Measurements from ENCODE around the gene MAFG. TPM values are rescaled to one million over a fixed set of nuclear protein-coding genes. Genes with fewer than 3 reads are reported as not detected.

MAFG gene
- total and polyA plus RNA-seq, 2 of the 13 experiments (the other 11 are each of a cell fraction or from before 2014, with no cell fraction given): 14.5 to 20.0 TPM

DNA sequence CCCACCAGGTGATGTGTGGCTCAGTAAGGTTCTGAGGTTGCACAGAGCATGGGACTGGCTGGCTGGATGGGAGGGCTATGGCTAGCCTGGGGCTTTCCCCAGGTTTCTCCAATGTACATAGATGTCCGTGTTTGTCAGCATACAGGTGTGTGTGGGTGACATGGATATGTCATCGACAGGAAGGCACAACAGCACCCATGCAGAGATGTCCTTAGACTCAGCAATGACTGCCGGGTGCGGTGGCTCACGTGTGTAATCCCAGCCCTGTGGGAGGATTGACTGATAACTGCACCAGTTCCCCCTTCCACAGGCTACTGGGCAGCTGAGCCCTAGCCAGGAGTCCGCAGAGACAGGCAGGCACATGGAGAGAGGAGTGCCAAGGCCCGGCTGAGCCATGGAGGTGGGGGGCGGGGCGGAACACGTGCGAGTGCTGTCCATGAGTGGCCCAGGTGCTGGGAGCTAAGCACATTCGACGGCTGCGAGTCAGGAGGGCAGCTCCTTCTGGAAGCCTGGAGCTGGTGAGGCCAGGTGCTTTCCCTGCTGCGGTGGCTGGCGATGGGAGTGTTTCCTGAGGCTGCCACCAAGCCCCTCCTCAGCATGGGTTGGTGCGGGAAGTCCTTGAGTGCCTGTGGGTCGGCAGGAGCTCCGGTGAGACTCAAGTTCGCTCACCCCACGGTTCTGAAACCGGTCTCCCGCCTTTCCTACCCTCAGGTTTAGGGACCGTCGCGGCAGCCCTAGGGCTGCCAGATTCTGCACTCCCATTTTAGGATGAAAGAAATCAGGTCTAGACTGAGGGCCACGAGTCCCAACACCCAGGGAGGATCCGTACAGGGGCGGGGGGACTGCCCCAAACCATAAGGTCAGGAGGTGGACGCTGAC is 49.0 kb upstream of the MAFG start (continued):
- TF ChIP-seq ZBTB7A (CRISPR knock-in tag; IDR thresholded peaks at IDR 0.05) (peak; percentile 82), TFE3 (CRISPR knock-in tag; IDR thresholded peaks at IDR 0.05) (peak; percentile 36), ZNF296 (CRISPR knock-in tag; conservative IDR thresholded peaks at IDR 0.05) (no peak; the same call in 1 of the 2 replicates), PLRG1 (conservative IDR thresholded peaks at IDR 0.05) (no peak), KDM5B (CRISPR knock-in tag; IDR thresholded peaks at IDR 0.05; ENCODE audit: borderline replicate concordance) (peak; percentile 11; the same call in 1 of the 2 replicates), HNF4G (IDR thresholded peaks at IDR 0.05; ENCODE audit: borderline replicate concordance, low read depth, low read length) (no peak), HNF4G (CRISPR knock-in tag; IDR thresholded peaks at IDR 0.05; ENCODE audit: borderline replicate concordance, low read depth) (no peak; the same call in 1 of the 2 replicates), SCMH1 (CRISPR knock-in tag; IDR thresholded peaks at IDR 0.05; ENCODE audit: borderline replicate concordance) (no peak), AHR (CRISPR knock-in tag; IDR thresholded peaks at IDR 0.05) (no peak; the same call in 1 of the 2 replicates), CAMTA2 (CRISPR knock-in tag; IDR thresholded peaks at IDR 0.05; ENCODE audit: borderline replicate concordance) (no peak), SNAPC4 (CRISPR knock-in tag; IDR thresholded peaks at IDR 0.05) (0 out of 2 replicates have a peak, but pooled peaks have one; percentile 17), ZNF781 (CRISPR knock-in tag; IDR thresholded peaks at IDR 0.05; ENCODE audit: borderline replicate concordance, not compliant biosample characterization) (no peak), ZNF629 (CRISPR knock-in tag; conservative IDR thresholded peaks at IDR 0.05) (no peak; the same call in 1 of the 2 replicates), ZNF672 (CRISPR knock-in tag; IDR thresholded peaks at IDR 0.05) (no peak), ZNF30 (CRISPR knock-in tag; IDR thresholded peaks at IDR 0.05) (peak; percentile 89; the same call in 1 of the 2 replicates), PPARG (CRISPR knock-in tag; conservative IDR thresholded peaks at IDR 0.05) (no peak), TIGD3 (CRISPR knock-in tag; IDR thresholded peaks at IDR 0.05; ENCODE audit: borderline replicate concordance) (no peak), SMAD1 (CRISPR knock-in tag; IDR thresholded peaks at IDR 0.05; ENCODE audit: borderline replicate concordance, low read depth) (no peak)
- TF ChIP-seq, protein P1, sequence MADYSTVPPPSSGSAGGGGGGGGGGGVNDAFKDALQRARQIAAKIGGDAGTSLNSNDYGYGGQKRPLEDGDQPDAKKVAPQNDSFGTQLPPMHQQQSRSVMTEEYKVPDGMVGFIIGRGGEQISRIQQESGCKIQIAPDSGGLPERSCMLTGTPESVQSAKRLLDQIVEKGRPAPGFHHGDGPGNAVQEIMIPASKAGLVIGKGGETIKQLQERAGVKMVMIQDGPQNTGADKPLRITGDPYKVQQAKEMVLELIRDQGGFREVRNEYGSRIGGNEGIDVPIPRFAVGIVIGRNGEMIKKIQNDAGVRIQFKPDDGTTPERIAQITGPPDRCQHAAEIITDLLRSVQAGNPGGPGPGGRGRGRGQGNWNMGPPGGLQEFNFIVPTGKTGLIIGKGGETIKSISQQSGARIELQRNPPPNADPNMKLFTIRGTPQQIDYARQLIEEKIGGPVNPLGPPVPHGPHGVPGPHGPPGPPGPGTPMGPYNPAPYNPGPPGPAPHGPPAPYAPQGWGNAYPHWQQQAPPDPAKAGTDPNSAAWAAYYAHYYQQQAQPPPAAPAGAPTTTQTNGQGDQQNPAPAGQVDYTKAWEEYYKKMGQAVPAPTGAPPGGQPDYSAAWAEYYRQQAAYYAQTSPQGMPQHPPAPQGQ (CRISPR knock-in tag; IDR thresholded peaks at IDR 0.05; ENCODE audit: borderline replicate concordance): no peak

Data from HepG2 (cell line).